Femur (tissue), 1 donor: ENCODE data around the gene U2AF2.

Experiments
- DNase-seq: peaks from one replicate; pipeline ENCODE4 v3.0.0-alpha.2; 2017

The U2AF2 gene

GRCh38 chr19:55677572-55678028, 22.8 kb downstream of the U2AF2 start:
- DNase-seq, result no peak

- DNase-seq, result peak; percentile 61
These were observed 23.4 kb downstream of the U2AF2 start for GRCh38 chr19:55678121-55678671.

- DNase-seq, result no peak
These were observed 24.8 kb downstream of the U2AF2 start for GRCh38 chr19:55679343-55680257.

GRCh38 chr19:55680339-55681130, 25.7 kb downstream of the U2AF2 start:
- DNase-seq, result no peak

GRCh38 chr19:55681131-55682092, 26.6 kb downstream of the U2AF2 start:
- DNase-seq, result no peak

GRCh38 chr19:55683449-55684261, 28.8 kb downstream of the U2AF2 start:
- DNase-seq, result no peak

GRCh38 chr19:55684946-55685681, 30.3 kb downstream of the U2AF2 start:
- DNase-seq, result no peak

GRCh38 chr19:55685776-55686175, 30.9 kb downstream of the U2AF2 start:
- DNase-seq, result no peak

GRCh38 chr19:55686311-55687050, 31.6 kb downstream of the U2AF2 start:
- no peak for DNase-seq

GRCh38 chr19:55687281-55688201, 32.7 kb downstream of the U2AF2 start:
- DNase-seq, result no peak

GRCh38 chr19:55688422-55689218, 33.8 kb downstream of the U2AF2 start:
- peak; percentile 79 for DNase-seq

GRCh38 chr19:55689411-55690108, 34.7 kb downstream of the U2AF2 start:
- no peak for DNase-seq

- DNase-seq, result no peak
These were observed 35.4 kb downstream of the U2AF2 start for GRCh38 chr19:55690109-55690768.

GRCh38 chr19:55690769-55691545, 36.1 kb downstream of the U2AF2 start:
- DNase-seq, result no peak

GRCh38 chr19:55691561-55692481, 37.0 kb downstream of the U2AF2 start:
- DNase-seq, result no peak
